T-helper 2 cell (primary cell): ENCODE data around the gene MYO3A.
"Not testable (repeated sequence)": the region's sequence is repeated elsewhere in the genome, so short reads cannot be mapped to it uniquely, and the experiment has no call there.

Experiments used
- DNase-seq, 5 experiments: peaks; one replicate each; pipeline versions ENCODE4 v3.0.0 to v3.0.0-alpha.2; 2012 to 2022

Gene MYO3A

DNA sequence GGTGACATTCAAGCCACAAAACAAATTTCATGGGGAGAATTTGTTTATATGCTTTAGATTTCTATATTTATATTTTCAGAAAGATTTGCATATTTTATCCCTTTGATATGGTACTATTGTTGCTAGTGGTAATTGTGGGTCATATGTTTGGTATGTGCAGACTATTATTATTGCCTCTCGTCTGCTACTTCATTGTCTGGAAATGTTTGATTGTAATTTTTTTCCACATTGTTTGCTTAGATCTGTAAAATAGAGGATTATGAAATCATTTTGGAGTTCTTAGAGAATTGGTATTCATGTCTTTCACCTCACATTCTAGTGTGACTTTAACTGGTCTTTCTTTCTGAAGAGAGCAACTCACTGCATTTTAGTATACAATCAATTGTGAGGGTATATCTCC, 44.7 kb downstream of the MYO3A start:
- DNase-seq = no peak

DNA sequence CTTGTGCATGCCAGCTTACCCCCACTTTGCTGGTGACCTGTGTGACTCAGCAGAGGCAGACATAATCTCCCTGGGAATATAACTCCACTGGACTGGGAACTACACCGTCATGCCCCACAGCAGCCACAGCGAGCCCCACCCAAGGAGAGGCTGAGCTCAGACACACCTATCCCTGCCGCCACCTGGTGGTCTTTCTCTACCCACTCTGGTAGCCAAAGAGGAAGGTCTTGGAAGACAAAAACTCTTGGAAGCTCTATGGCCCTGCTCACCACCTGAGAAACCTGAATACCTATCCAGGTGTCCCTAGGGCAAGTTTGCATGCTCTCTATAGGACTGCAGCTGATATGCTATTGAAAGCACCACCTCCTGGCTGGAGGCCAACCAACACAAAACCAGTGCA, 48.1 kb downstream of the MYO3A start:
- DNase-seq = no peak

- DNase-seq = no peak
Observed at GRCh38 chr10:25988583-25988982, 54.6 kb downstream of the MYO3A start.

DNA sequence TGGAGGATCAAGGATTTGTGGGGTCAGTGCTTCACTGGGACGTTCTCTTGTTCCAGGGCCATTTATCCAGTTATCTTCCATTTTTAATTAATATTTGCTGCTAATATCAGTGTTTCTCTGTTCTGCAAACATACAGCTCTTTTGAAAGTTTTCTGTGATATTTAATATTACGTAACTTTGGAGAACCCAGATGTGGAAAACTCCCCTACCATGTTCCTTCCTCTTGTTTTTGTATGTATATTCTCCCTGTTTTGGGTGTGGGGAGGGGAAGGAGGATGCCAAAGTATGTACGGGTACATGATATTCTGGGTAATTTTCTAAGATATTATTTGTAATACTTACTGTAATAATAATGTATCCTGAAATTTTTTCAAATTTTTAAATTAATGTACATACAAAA, 55.9 kb downstream of the MYO3A start:
- no peak for DNase-seq

DNA sequence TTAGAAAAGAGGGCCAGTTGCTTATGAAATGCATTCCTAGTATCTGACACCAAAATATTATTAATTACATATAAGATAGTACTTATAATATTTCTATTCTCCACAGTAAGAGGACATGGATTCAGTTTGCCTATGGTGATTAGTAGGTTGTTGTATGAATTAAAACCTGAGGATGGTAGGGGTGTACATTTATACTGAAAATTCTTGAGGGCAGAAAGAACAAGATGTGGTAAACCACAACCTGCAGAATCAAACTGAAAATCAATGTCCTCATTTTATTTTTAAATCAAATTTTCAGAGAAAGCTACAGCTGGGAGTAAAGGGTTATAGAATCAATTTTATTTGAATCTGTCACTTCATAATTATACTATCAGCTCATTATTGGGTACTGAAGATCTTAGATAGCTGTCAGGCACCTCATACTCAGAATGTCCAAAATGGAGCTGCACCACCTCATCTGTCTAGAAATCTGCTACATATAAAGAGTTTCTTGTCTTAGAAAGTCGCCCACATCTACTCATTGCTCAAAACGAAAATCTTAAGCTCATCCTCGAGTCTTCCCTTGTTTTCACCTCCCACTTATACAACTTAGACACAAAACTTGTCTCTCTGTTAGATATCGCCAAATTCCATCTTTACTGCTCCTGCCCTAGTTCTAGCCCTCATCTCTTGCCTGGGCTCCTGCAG, 65.4 kb downstream of the MYO3A start:
- DNase-seq = peak in 1 of 5 experiments; percentile 32

- no peak for DNase-seq
Observed at GRCh38 chr10:26000971-26001370, 66.9 kb downstream of the MYO3A start.

- DNase-seq = not testable (repeated sequence)
Observed at GRCh38 chr10:26002466-26002865, 68.4 kb downstream of the MYO3A start.

GRCh38 chr10:26015092-26015491, 81.1 kb downstream of the MYO3A start:
- DNase-seq = no peak

DNA sequence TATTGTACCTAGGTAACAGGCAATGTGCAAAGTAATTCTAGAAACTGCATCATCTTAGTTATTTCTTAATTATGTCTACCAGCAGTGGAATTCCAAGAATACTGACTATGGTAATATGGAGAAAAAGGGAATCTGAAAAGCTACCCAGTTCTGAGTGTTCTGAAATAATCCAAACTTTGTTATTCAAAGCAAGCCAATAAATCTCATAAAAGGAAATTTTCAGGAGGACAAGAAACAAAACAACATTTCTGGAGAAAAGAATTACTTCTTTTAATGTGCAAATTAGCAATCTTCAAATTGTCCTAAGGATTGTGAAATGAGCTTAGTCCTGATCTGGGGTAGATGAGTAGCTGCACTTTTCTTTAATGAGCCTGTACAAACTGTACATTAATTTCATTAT, 88.8 kb downstream of the MYO3A start:
- DNase-seq = no peak

DNA sequence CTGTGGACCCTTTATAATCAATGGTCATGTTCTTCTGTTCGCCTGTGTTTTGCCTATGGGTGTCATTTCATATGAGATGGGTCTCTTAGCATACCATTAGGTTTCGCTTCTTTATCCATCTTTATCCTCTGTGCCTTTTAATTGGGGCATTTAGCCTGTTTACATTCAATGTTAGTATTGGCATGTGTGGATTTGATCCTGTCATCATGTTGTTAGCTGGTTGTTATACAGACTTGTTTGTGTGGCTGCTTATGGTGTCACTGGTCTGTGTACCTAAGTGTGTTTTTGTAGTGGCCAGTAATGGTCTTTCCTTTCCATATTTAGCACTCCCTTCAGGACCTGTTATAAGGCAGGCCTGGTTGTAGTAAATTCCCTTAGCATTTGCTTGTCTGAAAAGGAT, 90.3 kb downstream of the MYO3A start:
- DNase-seq = no peak

GRCh38 chr10:26025523-26025922, 91.5 kb downstream of the MYO3A start:
- no peak for DNase-seq

GRCh38 chr10:26029858-26030257, 95.8 kb downstream of the MYO3A start:
- no peak for DNase-seq

GRCh38 chr10:26031300-26031699, 97.3 kb downstream of the MYO3A start:
- DNase-seq = no peak

GRCh38 chr10:26043469-26043868, 109.4 kb downstream of the MYO3A start:
- no peak for DNase-seq

DNA sequence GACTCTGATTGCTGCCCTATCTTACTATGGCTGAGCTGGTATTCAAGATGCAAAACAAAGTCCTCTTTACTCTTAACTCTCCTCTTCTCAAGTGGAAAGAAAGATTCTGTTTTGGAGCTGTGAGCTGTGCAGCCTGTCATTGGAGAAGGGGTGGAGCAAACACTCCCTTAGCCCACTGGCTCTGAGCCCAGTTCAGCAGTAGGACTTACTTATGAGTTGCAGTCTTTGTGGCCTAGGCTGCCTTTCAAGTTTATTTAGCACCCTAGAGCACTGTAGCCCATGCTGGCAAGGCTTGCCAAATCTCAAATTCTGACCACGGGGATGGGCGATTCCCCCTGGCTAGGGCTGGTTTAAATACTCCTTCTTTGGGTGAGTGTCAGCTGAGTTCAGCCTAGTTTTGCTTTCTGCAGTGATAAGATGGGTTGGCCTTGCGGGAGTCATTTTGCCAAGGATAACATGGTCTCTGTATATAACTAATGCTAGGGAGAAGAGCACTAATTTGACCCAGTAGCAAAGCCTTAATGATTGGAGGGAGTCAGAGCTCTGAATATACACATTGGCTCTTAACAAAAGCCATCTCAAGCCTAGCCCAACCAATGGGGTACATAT, 110.2 kb downstream of the MYO3A start:
- DNase-seq = no peak

GRCh38 chr10:26046073-26046700, 112.2 kb downstream of the MYO3A start:
- no peak for DNase-seq

DNA sequence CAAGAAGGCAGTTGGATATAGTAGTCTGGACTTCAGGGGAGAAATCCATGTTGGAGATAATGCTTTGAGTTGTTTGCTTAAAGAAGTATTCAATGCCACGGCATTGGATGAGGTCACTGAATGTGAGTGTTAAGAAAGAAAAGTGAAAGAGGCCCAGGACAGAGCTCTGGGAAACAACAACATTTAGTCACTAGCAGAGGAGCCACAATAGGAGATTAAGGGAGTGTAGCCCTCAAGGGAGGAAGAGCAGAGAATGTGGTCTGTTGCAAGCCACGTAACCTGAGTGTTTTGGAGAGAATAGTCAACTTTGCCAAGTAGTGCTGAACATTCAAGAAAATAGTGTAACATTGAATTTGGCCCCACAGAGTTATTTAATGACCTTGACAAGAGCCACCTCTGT, 114.7 kb downstream of the MYO3A start:
- no peak for DNase-seq

DNA sequence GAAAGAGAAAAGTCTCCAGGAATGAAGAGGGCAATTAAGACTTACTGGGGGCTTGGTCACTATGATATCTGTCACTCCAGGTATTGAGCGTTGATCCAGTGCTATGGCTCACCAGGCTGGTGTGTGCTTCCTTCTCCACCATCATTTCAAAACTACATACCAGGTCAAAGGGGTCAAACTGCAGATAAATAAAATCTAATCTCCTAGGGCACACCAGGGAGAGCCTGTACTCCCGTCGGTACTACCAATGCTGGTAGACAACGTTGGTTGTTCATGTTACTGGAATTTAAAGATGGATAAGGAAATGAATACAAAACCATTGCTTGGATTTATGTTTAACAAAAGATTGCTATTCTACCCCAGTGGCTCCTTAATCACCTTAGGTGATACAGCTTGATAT, 118.3 kb downstream of the MYO3A start:
- no peak for DNase-seq

DNA sequence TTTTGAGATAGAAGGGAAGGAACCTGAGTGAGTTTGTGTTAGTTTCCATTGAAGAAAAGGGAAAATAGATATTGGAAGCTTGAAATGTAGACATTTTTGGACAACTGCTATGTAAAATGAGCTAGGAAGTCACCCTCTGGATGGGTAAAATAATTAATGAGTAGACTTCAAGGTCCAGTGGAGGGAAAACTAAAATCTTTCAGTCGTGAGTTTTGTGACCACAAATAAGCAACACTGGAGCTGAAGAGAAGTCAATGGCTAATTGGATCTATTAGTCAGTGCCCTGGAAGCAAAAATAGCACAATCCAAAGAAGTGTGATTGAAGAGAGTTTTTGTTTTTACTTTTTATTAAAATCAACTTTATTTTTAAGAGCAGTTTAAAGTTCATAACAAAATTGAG, 123.4 kb downstream of the MYO3A start:
- DNase-seq = no peak

DNA sequence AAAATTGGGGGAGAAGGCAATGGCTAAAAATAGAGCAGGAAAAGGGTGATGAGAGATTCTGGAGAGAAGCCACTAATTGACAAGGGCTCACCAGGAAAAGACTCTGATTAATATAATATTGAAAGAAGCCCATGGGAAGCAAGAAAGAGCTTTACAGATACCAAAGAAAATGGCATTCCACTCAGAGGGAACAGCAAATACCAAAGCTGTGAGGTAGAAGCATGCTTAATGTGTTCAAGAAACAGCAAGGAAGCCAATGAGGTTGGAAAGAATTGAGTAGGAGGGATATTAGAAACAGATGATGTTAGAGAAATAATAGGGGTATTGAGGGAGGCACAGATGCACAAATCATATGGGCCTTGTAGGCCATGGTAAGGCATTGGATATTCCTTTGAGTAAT, 130.1 kb downstream of the MYO3A start:
- DNase-seq = no peak

- DNase-seq = no peak
Observed at GRCh38 chr10:26067680-26068079, 133.7 kb downstream of the MYO3A start.

GRCh38 chr10:26080971-26081370, 146.9 kb downstream of the MYO3A start:
- not testable (repeated sequence) for DNase-seq

- no peak for DNase-seq
Observed at GRCh38 chr10:26081459-26081858, 147.4 kb downstream of the MYO3A start.

- DNase-seq = no peak
Observed at GRCh38 chr10:26085549-26085948, 151.5 kb downstream of the MYO3A start.
